OCI-LY1 (cell line): Measurements from ENCODE around the gene PAX5.
A peak's percentile ranks its signal among the peaks of the same experiment; 100 is the strongest.

Source experiments
- H2AFZ ChIP-seq: fragments of 200-600 bp; sonication (generic), shearing (Covaris generic); 2 replicates; pipeline ENCODE4 v1.6.0; 2014; ENCODE audit warnings: antibody characterized with exemption, mild to moderate bottlenecking, low read length
- H3F3A ChIP-seq: fragments of 200-600 bp; sonication (generic), shearing (Covaris generic); 2 replicates; pipeline ENCODE4 v1.6.0; 2014; ENCODE audit warnings: mild to moderate bottlenecking, antibody characterized with exemption, low read length, moderate library complexity; ENCODE audit not compliant: insufficient read depth
- H3K27ac ChIP-seq: fragments of 200-600 bp; sonication (generic); 2 replicates; pipeline ENCODE4 v1.5.1; 2014; ENCODE audit warnings: low read length, mixed run types, mild to moderate bottlenecking, low read depth; ENCODE audit not compliant: poor library complexity, severe bottlenecking
- H3K27me3 ChIP-seq: fragments of 200-600 bp; sonication (generic); 2 replicates; pipeline ENCODE4 v1.6.0; 2014; ENCODE audit warnings: antibody characterized with exemption, mild to moderate bottlenecking, low read length, moderate library complexity; ENCODE audit not compliant: insufficient read depth
- H3K36me3 ChIP-seq: fragments of 200-600 bp; sonication (generic); 2 replicates; pipeline ENCODE4 v1.6.1; 2014; ENCODE audit warnings: mild to moderate bottlenecking, antibody characterized with exemption, low read length, moderate library complexity, mixed read lengths; ENCODE audit not compliant: insufficient read depth
- H3K4me1 ChIP-seq: fragments of 200-600 bp; sonication (generic); 2 replicates; pipeline ENCODE4 v1.5.1; 2014; ENCODE audit warnings: mild to moderate bottlenecking, low read length, moderate library complexity; ENCODE audit not compliant: insufficient read depth, severe bottlenecking
- H3K4me2 ChIP-seq: fragments of 200-600 bp; sonication (generic), shearing (Covaris generic); 2 replicates; pipeline ENCODE4 v1.6.1; 2014; ENCODE audit warnings: low read length
- H3K4me3 ChIP-seq: fragments of 200-600 bp; sonication (generic); 2 replicates; pipeline ENCODE4 v1.5.1; 2014; ENCODE audit warnings: low read length, low read depth, mild to moderate bottlenecking, mixed read lengths; ENCODE audit not compliant: poor library complexity, severe bottlenecking
- H3K79me2 ChIP-seq: fragments of 200-600 bp; shearing (Covaris generic); 2 replicates; pipeline ENCODE4 v1.6.1; 2016; ENCODE audit warnings: mixed run types, low read length, mixed read lengths; ENCODE audit not compliant: insufficient read depth
- H3K9ac ChIP-seq: fragments of 200-600 bp; sonication (generic), shearing (Covaris generic); 2 replicates; pipeline ENCODE4 v1.6.1; 2014; ENCODE audit warnings: mild to moderate bottlenecking, low read length, mixed read lengths
- H3K9me2 ChIP-seq: fragments of 200-600 bp; sonication (generic), shearing (Covaris generic); 2 replicates; pipeline ENCODE4 v1.6.1; 2014; ENCODE audit warnings: low read depth, mild to moderate bottlenecking, low read length, mixed read lengths
- H3K9me3 ChIP-seq: fragments of 200-600 bp; shearing (Covaris generic); 2 replicates; pipeline ENCODE4 v1.6.1; 2014; ENCODE audit warnings: low read length, mixed read lengths
- H4K20me1 ChIP-seq: fragments of 200-600 bp; sonication (generic), shearing (Covaris generic); 2 replicates; pipeline ENCODE4 v1.6.0; 2016; ENCODE audit warnings: mild to moderate bottlenecking, low read length; ENCODE audit not compliant: insufficient read depth
- EZH2 ChIP-seq: fragments of 200-600 bp; sonication (generic), shearing (Covaris generic); IDR thresholded peaks from 2 replicates; pipeline ENCODE4 v1.8.0; 2017; ENCODE audit warnings: borderline replicate concordance, mixed run types, mild to moderate bottlenecking, antibody characterized with exemption, low read length, moderate library complexity, mixed read lengths
- TF ChIP-seq, protein P1 (sequence below): fragments of 200-600 bp; sonication (generic), shearing (Covaris generic); IDR thresholded peaks from 2 replicates; pipeline ENCODE4 v1.5.1; 2017; ENCODE audit warnings: mild to moderate bottlenecking, antibody characterized with exemption, low read length, moderate library complexity, mixed read lengths

PAX5 gene

GRCh38 chr9:36992501-36993316, 41.4 kb downstream of the PAX5 start:
- Histone ChIP-seq H3K4me2 (no peak overlapping the region), H3K36me3 (peaks cover 67% of the 10 kb centered on the region)

GRCh38 chr9:36991516-36992134, 42.4 kb downstream of the PAX5 start:
- H4K20me1 ChIP-seq, result no peaks in the 10 kb centered on the region
- TF ChIP-seq, protein P1, sequence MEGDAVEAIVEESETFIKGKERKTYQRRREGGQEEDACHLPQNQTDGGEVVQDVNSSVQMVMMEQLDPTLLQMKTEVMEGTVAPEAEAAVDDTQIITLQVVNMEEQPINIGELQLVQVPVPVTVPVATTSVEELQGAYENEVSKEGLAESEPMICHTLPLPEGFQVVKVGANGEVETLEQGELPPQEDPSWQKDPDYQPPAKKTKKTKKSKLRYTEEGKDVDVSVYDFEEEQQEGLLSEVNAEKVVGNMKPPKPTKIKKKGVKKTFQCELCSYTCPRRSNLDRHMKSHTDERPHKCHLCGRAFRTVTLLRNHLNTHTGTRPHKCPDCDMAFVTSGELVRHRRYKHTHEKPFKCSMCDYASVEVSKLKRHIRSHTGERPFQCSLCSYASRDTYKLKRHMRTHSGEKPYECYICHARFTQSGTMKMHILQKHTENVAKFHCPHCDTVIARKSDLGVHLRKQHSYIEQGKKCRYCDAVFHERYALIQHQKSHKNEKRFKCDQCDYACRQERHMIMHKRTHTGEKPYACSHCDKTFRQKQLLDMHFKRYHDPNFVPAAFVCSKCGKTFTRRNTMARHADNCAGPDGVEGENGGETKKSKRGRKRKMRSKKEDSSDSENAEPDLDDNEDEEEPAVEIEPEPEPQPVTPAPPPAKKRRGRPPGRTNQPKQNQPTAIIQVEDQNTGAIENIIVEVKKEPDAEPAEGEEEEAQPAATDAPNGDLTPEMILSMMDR, result peak; percentile 77
- no peak for TF ChIP-seq EZH2
- H3K4me2 ChIP-seq, result no peak overlapping the region
- peaks cover 78% of the 10 kb centered on the region for H3K36me3 ChIP-seq
- H3K4me1 ChIP-seq, result peaks cover 49% of the 10 kb centered on the region
- H3K27me3 ChIP-seq, result no peaks in the 10 kb centered on the region
- H3K27ac ChIP-seq, result no peak overlapping the region
- H3K9me2 ChIP-seq, result no peaks in the 10 kb centered on the region
- no peaks in the 10 kb centered on the region for H3K79me2 ChIP-seq
- H3F3A ChIP-seq, result 0 out of 2 replicates have a peak, but pooled peaks cover 4% of the 10 kb centered on the region
- no peak overlapping the region for H2AFZ ChIP-seq
- no peaks in the 10 kb centered on the region; the same call in 1 of the 2 replicates for H3K9me3 ChIP-seq
- H3K4me3 ChIP-seq, result no peak overlapping the region
- H3K9ac ChIP-seq, result no peak overlapping the region

More at GRCh38 chr9:36992501-36993316, 41.4 kb downstream of the PAX5 start:
- Histone ChIP-seq H3K27ac (peak overlapping the region; percentile 96), H4K20me1 (no peaks in the 10 kb centered on the region), H3K9ac (no peak overlapping the region), H2AFZ (no peak overlapping the region), H3F3A (0 out of 2 replicates have a peak, but pooled peaks cover 4% of the 10 kb centered on the region), H3K9me2 (no peaks in the 10 kb centered on the region), H3K4me1 (peaks cover 60% of the 10 kb centered on the region), H3K79me2 (no peaks in the 10 kb centered on the region), H3K4me3 (no peak overlapping the region), H3K9me3 (no peaks in the 10 kb centered on the region; the same call in 1 of the 2 replicates), H3K27me3 (no peaks in the 10 kb centered on the region)
- no peak for TF ChIP-seq EZH2
- TF ChIP-seq, protein P1, result no peak

GRCh38 chr9:36988848-36989247, 45.2 kb downstream of the PAX5 start:
- H3K79me2 ChIP-seq, result peaks cover 9% of the 10 kb centered on the region; the same call in 1 of the 2 replicates
- peak overlapping the region; percentile 68 for H3K27ac ChIP-seq
- no peaks in the 10 kb centered on the region; the same call in 1 of the 2 replicates for H3K9me3 ChIP-seq
- peaks cover 73% of the 10 kb centered on the region for H3K36me3 ChIP-seq
- no peak for TF ChIP-seq EZH2
- TF ChIP-seq, protein P1, result no peak
- H3K9me2 ChIP-seq, result no peaks in the 10 kb centered on the region
- H3F3A ChIP-seq, result 0 out of 2 replicates have a peak, but pooled peaks cover 4% of the 10 kb centered on the region
- H3K9ac ChIP-seq, result no peak overlapping the region
- H2AFZ ChIP-seq, result no peak overlapping the region
- no peaks in the 10 kb centered on the region for H3K27me3 ChIP-seq
- H3K4me2 ChIP-seq, result no peak overlapping the region; the same call in 1 of the 2 replicates
- H4K20me1 ChIP-seq, result no peaks in the 10 kb centered on the region
- no peak overlapping the region for H3K4me3 ChIP-seq
- peaks cover 21% of the 10 kb centered on the region for H3K4me1 ChIP-seq
